Tibial nerve (tissue), 4 donors: ENCODE data around the gene RTN4. TPM values are rescaled to one million over a fixed set of nuclear protein-coding genes. Genes with fewer than 3 reads are reported as not detected.

Source experiments
- DNase-seq, 2 donors: peaks; one replicate each; pipeline ENCODE4 v3.0.0-alpha.2; 2019; ENCODE audit warnings: low spot score in 2 of 2
- H3K27ac ChIP-seq, 4 donors: fragments of 200-600 bp; sonication (generic) in 3 of 4; one replicate each; pipeline ENCODE4 v1.5.1; 2017 to 2019; ENCODE audit warnings: mild to moderate bottlenecking in 1 of 4
- H3K27me3 ChIP-seq, 2 donors: fragments of 200-600 bp; sonication (generic) in 1 of 2; one replicate each; pipeline versions ENCODE4 v1.5.1 to v1.6.0; 2017 to 2019
- H3K36me3 ChIP-seq, 3 donors: fragments of 200-600 bp; sonication (generic); one replicate each; pipeline ENCODE4 v1.5.1; 2018 to 2019
- H3K4me1 ChIP-seq, 4 donors: fragments of 200-600 bp; sonication (generic) in 3 of 4; one replicate each; pipeline ENCODE4 v1.5.1; 2017 to 2019
- H3K4me3 ChIP-seq, 4 donors: fragments of 200-600 bp; sonication (generic) in 3 of 4; one replicate each; pipeline ENCODE4 v1.5.1; 2017 to 2019; ENCODE audit warnings: mild to moderate bottlenecking in 1 of 4, moderate library complexity in 1 of 4
- H3K9me3 ChIP-seq, 4 donors: fragments of 200-600 bp; sonication (generic) in 3 of 4; one replicate each; pipeline ENCODE4 v1.5.1; 2017 to 2019
- CTCF ChIP-seq, 5 experiments: fragments of 200-600 bp in 3 of 5; fragments of 450-650 bp in 2 of 5; sonication (generic) in 3 of 5; IDR thresholded peaks; one replicate each; pipeline ENCODE4 v1.5.1; 2016 to 2019; ENCODE audit warnings: antibody characterized with exemption in 5 of 5, mild to moderate bottlenecking in 3 of 5, moderate library complexity in 2 of 5
- EP300 ChIP-seq, 2 donors: sonication (generic); formaldehyde crosslinking; IDR thresholded peaks; one replicate each; pipeline ENCODE4 v1.6.1; 2017; ENCODE audit warnings: antibody characterized with exemption in 2 of 2, mild to moderate bottlenecking in 1 of 2
- POLR2A ChIP-seq, 2 donors: fragments of 450-650 bp; IDR thresholded peaks; one replicate each; pipeline ENCODE4 v1.6.1; 2017; ENCODE audit warnings: antibody characterized with exemption in 2 of 2, mild to moderate bottlenecking in 2 of 2, moderate library complexity in 2 of 2
- WGBS, 2 donors: methylation state at CpG; one replicate each; pipeline ENCODE4 v1.1.5; 2018; 5-methylcytosine and 5-hydroxymethylcytosine counted together
- total RNA-seq, 4 donors: library from RNA; depleted of rRNA; stranded (reverse); fragments of >200 nt; gene quantifications; one replicate each; pipeline ENCODE4 v1.1.0, GENCODE V29; 2016

The RTN4 gene
- total RNA-seq, 4 donors from 2014 or later, result 232 to 245 (median 243) TPM

GRCh38 chr2:54950811-54951210, 99.4 kb downstream of the RTN4 start:
- no peaks in the 10 kb centered on the region for H3K36me3 ChIP-seq
- H3K4me3 ChIP-seq, result no peak overlapping the region
- WGBS, 2 donors, result 84 to 88% methylated on average over 3 of the region's 3 CpGs
- DNase-seq, result no peak
- H3K9me3 ChIP-seq, result no peaks in the 10 kb centered on the region
- H3K27me3 ChIP-seq, result no peaks in the 10 kb centered on the region
- no peak overlapping the region for H3K27ac ChIP-seq
- H3K4me1 ChIP-seq, result peaks cover 3 to 27% (median 9%) of the 10 kb centered on the region in 4 donors
- TF ChIP-seq POLR2A (IDR thresholded peaks at IDR 0.05), result no peak
- TF ChIP-seq CTCF (IDR thresholded peaks at IDR 0.05), result no peak
- TF ChIP-seq EP300 (IDR thresholded peaks at IDR 0.05), result no peak

GRCh38 chr2:54949431-54949830, 100.8 kb downstream of the RTN4 start:
- H3K9me3 ChIP-seq, result no peaks in the 10 kb centered on the region
- no peaks in the 10 kb centered on the region for H3K36me3 ChIP-seq
- H3K27ac ChIP-seq, result no peak overlapping the region
- no peaks in the 10 kb centered on the region for H3K27me3 ChIP-seq
- no peak overlapping the region for H3K4me3 ChIP-seq
- H3K4me1 ChIP-seq, result peaks cover 3 to 35% (median 11%) of the 10 kb centered on the region in 4 donors
- 94 to 95% methylated on average over 6 of the region's 6 CpGs for WGBS, 2 donors
- no peak for TF ChIP-seq POLR2A (IDR thresholded peaks at IDR 0.05)
- no peak for TF ChIP-seq CTCF (IDR thresholded peaks at IDR 0.05)
- no peak for TF ChIP-seq EP300 (IDR thresholded peaks at IDR 0.05)
- no peak for DNase-seq

GRCh38 chr2:54948120-54948519, 102.1 kb downstream of the RTN4 start:
- WGBS, 2 donors, result 75 to 80% methylated on average over 12 of the region's 12 CpGs
- TF ChIP-seq EP300 (IDR thresholded peaks at IDR 0.05) (no peak), POLR2A (IDR thresholded peaks at IDR 0.05) (no peak), CTCF (IDR thresholded peaks at IDR 0.05) (no peak)

GRCh38 chr2:54947646-54948045, 102.6 kb downstream of the RTN4 start:
- 48 to 53% methylated on average over 9 of the region's 9 CpGs for WGBS, 2 donors
- Histone ChIP-seq H3K9me3 (no peaks in the 10 kb centered on the region), H3K36me3 (no peaks in the 10 kb centered on the region), H3K4me1 (peaks cover 3 to 35% (median 11%) of the 10 kb centered on the region in 4 donors), H3K27me3 (no peaks in the 10 kb centered on the region), H3K27ac (peak overlapping the region in 2 of 4 donors; percentile 38 to 84), H3K4me3 (peak overlapping the region in 1 of 4 donors; percentile 10)
- DNase-seq, result no peak
- TF ChIP-seq CTCF (IDR thresholded peaks at IDR 0.05) (no peak), POLR2A (IDR thresholded peaks at IDR 0.05) (no peak), EP300 (IDR thresholded peaks at IDR 0.05) (no peak)

More at GRCh38 chr2:54948120-54948519, 102.1 kb downstream of the RTN4 start:
- Histone ChIP-seq H3K27ac (peak overlapping the region in 2 of 4 donors; percentile 38 to 84), H3K27me3 (no peaks in the 10 kb centered on the region), H3K4me3 (no peak overlapping the region), H3K4me1 (peaks cover 3 to 35% (median 11%) of the 10 kb centered on the region in 4 donors), H3K36me3 (no peaks in the 10 kb centered on the region), H3K9me3 (no peaks in the 10 kb centered on the region)
- no peak for DNase-seq

- WGBS, 2 donors, result 50 to 55% methylated on average over 11 of the region's 11 CpGs
- H3K27ac ChIP-seq, result peak overlapping the region in 2 of 4 donors; percentile 38 to 84
- H3K36me3 ChIP-seq, result no peaks in the 10 kb centered on the region
- H3K4me3 ChIP-seq, result peak overlapping the region in 1 of 4 donors; percentile 10
- DNase-seq, result no peak
- H3K9me3 ChIP-seq, result no peaks in the 10 kb centered on the region
- H3K4me1 ChIP-seq, result peaks cover 3 to 35% (median 11%) of the 10 kb centered on the region in 4 donors
- H3K27me3 ChIP-seq, result no peaks in the 10 kb centered on the region
- TF ChIP-seq POLR2A (IDR thresholded peaks at IDR 0.05) (no peak), EP300 (IDR thresholded peaks at IDR 0.05) (no peak)
Measured at GRCh38 chr2:54947136-54947535, 103.1 kb downstream of the RTN4 start.
